ENCODE measurements around the gene SIRPD.
"Not testable (repeated sequence)": the region's sequence is repeated elsewhere in the genome, so short reads cannot be mapped to it uniquely, and the experiment has no call there.

SIRPD gene

GRCh38 chr20:1508574-1508973 lies 48.9 kb downstream of the SIRPD start:
- H3K9me3 ChIP-seq (ENCODE audit: control insufficient read depth, low read depth, low read length), result no peaks in the 10 kb centered on the region
- peaks cover 3% of the 10 kb centered on the region for H3K4me1 ChIP-seq (ENCODE audit: control insufficient read depth, low read depth, low read length)
- no peaks in the 10 kb centered on the region for H3K36me3 ChIP-seq (ENCODE audit: control insufficient read depth, low read depth, low read length)
- H3K27me3 ChIP-seq (ENCODE audit: control insufficient read depth, insufficient read depth, low read length), result no peaks in the 10 kb centered on the region
- no peak overlapping the region for H3K27ac ChIP-seq (ENCODE audit: low read length)
- no peak overlapping the region for H3K4me3 ChIP-seq (ENCODE audit: low read length)
- no peak overlapping the region for H3K9ac ChIP-seq (ENCODE audit: low read length)

GRCh38 chr20:1507276-1507675 lies 50.2 kb downstream of the SIRPD start:
- no peak overlapping the region for H3K9ac ChIP-seq (ENCODE audit: low read length)
- H3K4me1 ChIP-seq (ENCODE audit: control insufficient read depth, low read depth, low read length), result peaks cover 3% of the 10 kb centered on the region
- H3K27ac ChIP-seq (ENCODE audit: low read length), result no peak overlapping the region
- H3K4me3 ChIP-seq (ENCODE audit: low read length), result no peak overlapping the region
- no peaks in the 10 kb centered on the region for H3K9me3 ChIP-seq (ENCODE audit: control insufficient read depth, low read depth, low read length)
- no peaks in the 10 kb centered on the region for H3K36me3 ChIP-seq (ENCODE audit: control insufficient read depth, low read depth, low read length)
- H3K27me3 ChIP-seq (ENCODE audit: control insufficient read depth, insufficient read depth, low read length), result no peaks in the 10 kb centered on the region

- Histone ChIP-seq H3K4me3 (ENCODE audit: low read length) (no peak overlapping the region), H3K36me3 (ENCODE audit: control insufficient read depth, low read depth, low read length) (no peaks in the 10 kb centered on the region), H3K27ac (ENCODE audit: low read length) (no peak overlapping the region), H3K9ac (ENCODE audit: low read length) (no peak overlapping the region), H3K4me1 (ENCODE audit: control insufficient read depth, low read depth, low read length) (peaks cover 7% of the 10 kb centered on the region), H3K9me3 (ENCODE audit: control insufficient read depth, low read depth, low read length) (no peaks in the 10 kb centered on the region), H3K27me3 (ENCODE audit: control insufficient read depth, insufficient read depth, low read length) (no peaks in the 10 kb centered on the region)
These were observed 51.6 kb downstream of the SIRPD start for GRCh38 chr20:1505871-1506270.

GRCh38 chr20:1505361-1505760 lies 52.1 kb downstream of the SIRPD start:
- Histone ChIP-seq H3K9ac (ENCODE audit: low read length) (no peak overlapping the region), H3K9me3 (ENCODE audit: control insufficient read depth, low read depth, low read length) (no peaks in the 10 kb centered on the region), H3K4me3 (ENCODE audit: low read length) (no peak overlapping the region), H3K27ac (ENCODE audit: low read length) (no peak overlapping the region), H3K36me3 (ENCODE audit: control insufficient read depth, low read depth, low read length) (no peaks in the 10 kb centered on the region), H3K4me1 (ENCODE audit: control insufficient read depth, low read depth, low read length) (peaks cover 12% of the 10 kb centered on the region), H3K27me3 (ENCODE audit: control insufficient read depth, insufficient read depth, low read length) (no peaks in the 10 kb centered on the region)

- no peak overlapping the region for H3K9ac ChIP-seq (ENCODE audit: low read length)
These were observed 53.8 kb downstream of the SIRPD start for GRCh38 chr20:1503564-1504227.

GRCh38 chr20:1500496-1500895 lies 57.0 kb downstream of the SIRPD start:
- Histone ChIP-seq H3K36me3 (ENCODE audit: control insufficient read depth, low read depth, low read length) (no peaks in the 10 kb centered on the region), H3K27ac (ENCODE audit: low read length) (no peak overlapping the region), H3K27me3 (ENCODE audit: control insufficient read depth, insufficient read depth, low read length) (no peaks in the 10 kb centered on the region), H3K9ac (ENCODE audit: low read length) (no peak overlapping the region), H3K4me1 (ENCODE audit: control insufficient read depth, low read depth, low read length) (peaks cover 9% of the 10 kb centered on the region), H3K9me3 (ENCODE audit: control insufficient read depth, low read depth, low read length) (no peaks in the 10 kb centered on the region), H3K4me3 (ENCODE audit: low read length) (no peak overlapping the region)

More at GRCh38 chr20:1503564-1504227, 53.8 kb downstream of the SIRPD start:
- Histone ChIP-seq H3K4me1 (ENCODE audit: control insufficient read depth, low read depth, low read length) (peaks cover 12% of the 10 kb centered on the region), H3K9me3 (ENCODE audit: control insufficient read depth, low read depth, low read length) (no peaks in the 10 kb centered on the region), H3K27ac (ENCODE audit: low read length) (no peak overlapping the region), H3K27me3 (ENCODE audit: control insufficient read depth, insufficient read depth, low read length) (no peaks in the 10 kb centered on the region), H3K36me3 (ENCODE audit: control insufficient read depth, low read depth, low read length) (no peaks in the 10 kb centered on the region), H3K4me3 (ENCODE audit: low read length) (no peak overlapping the region)

GRCh38 chr20:1499528-1500420 lies 57.7 kb downstream of the SIRPD start:
- Histone ChIP-seq H3K36me3 (ENCODE audit: control insufficient read depth, low read depth, low read length) (no peaks in the 10 kb centered on the region), H3K27ac (ENCODE audit: low read length) (no peak overlapping the region), H3K27me3 (ENCODE audit: control insufficient read depth, insufficient read depth, low read length) (no peaks in the 10 kb centered on the region), H3K4me1 (ENCODE audit: control insufficient read depth, low read depth, low read length) (peaks cover 9% of the 10 kb centered on the region), H3K4me3 (ENCODE audit: low read length) (no peak overlapping the region), H3K9me3 (ENCODE audit: control insufficient read depth, low read depth, low read length) (no peaks in the 10 kb centered on the region), H3K9ac (ENCODE audit: low read length) (no peak overlapping the region)

- not testable (repeated sequence) for H3K4me1 ChIP-seq (ENCODE audit: control insufficient read depth, low read depth, low read length); H3K27ac ChIP-seq (ENCODE audit: low read length); H3K9me3 ChIP-seq (ENCODE audit: control insufficient read depth, low read depth, low read length); H3K4me3 ChIP-seq (ENCODE audit: low read length); H3K36me3 ChIP-seq (ENCODE audit: control insufficient read depth, low read depth, low read length); H3K9ac ChIP-seq (ENCODE audit: low read length); H3K27me3 ChIP-seq (ENCODE audit: control insufficient read depth, insufficient read depth, low read length)
These were observed 60.1 kb downstream of the SIRPD start for GRCh38 chr20:1497371-1497770.

GRCh38 chr20:1496930-1497329 lies 60.6 kb downstream of the SIRPD start:
- Histone ChIP-seq H3K4me3 (ENCODE audit: low read length) (no peak overlapping the region), H3K27ac (ENCODE audit: low read length) (no peak overlapping the region), H3K9ac (ENCODE audit: low read length) (no peak overlapping the region), H3K36me3 (ENCODE audit: control insufficient read depth, low read depth, low read length) (no peaks in the 10 kb centered on the region), H3K4me1 (ENCODE audit: control insufficient read depth, low read depth, low read length) (peaks cover 9% of the 10 kb centered on the region), H3K9me3 (ENCODE audit: control insufficient read depth, low read depth, low read length) (no peaks in the 10 kb centered on the region), H3K27me3 (ENCODE audit: control insufficient read depth, insufficient read depth, low read length) (no peaks in the 10 kb centered on the region)

DNA sequence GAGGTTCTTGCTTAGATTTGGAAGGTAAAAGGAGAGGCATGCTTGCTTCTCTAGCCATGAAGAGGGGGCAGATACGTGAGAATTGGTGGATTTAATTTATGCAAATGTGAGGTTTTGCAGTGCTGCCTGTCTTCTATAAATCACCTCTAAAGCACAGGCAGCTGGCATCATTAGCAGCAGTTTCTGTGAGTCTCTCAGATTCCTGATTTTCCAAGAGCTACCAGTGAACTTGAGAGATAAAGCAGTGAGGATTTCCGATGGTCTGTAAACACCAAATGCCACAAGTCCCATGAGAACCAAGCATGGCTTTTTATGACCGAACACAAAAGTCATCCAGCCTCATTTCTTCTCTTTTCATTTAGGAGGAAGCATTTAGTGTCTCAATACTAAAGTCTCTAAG lies 63.1 kb downstream of the SIRPD start:
- Histone ChIP-seq H3K4me1 (ENCODE audit: control insufficient read depth, low read depth, low read length) (no peaks in the 10 kb centered on the region), H3K9me3 (ENCODE audit: control insufficient read depth, low read depth, low read length) (no peaks in the 10 kb centered on the region), H3K27me3 (ENCODE audit: control insufficient read depth, insufficient read depth, low read length) (no peaks in the 10 kb centered on the region), H3K4me3 (ENCODE audit: low read length) (no peak overlapping the region), H3K36me3 (ENCODE audit: control insufficient read depth, low read depth, low read length) (no peaks in the 10 kb centered on the region), H3K27ac (ENCODE audit: low read length) (no peak overlapping the region), H3K9ac (ENCODE audit: low read length) (no peak overlapping the region)

DNA sequence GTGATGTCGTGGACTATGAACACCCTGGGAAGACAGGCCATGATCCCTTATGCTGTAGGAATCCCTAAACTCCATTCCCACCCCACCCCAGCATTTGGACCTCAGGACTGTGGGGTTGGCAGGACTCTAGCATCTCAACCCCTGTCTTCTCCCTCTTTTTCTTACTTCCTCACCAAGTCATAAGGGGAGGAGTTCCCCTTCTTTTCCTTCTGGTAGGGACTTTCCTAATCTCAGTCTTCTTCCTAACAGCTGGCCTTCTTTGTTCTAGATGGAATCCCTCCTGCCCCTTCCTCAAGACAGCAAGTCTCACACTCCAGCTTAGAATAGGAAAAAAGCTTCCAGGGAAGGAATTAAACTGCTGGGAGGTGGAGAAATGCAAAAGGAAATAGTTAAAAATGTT lies 64.0 kb downstream of the SIRPD start:
- Histone ChIP-seq H3K9me3 (ENCODE audit: control insufficient read depth, low read depth, low read length) (no peaks in the 10 kb centered on the region), H3K4me1 (ENCODE audit: control insufficient read depth, low read depth, low read length) (no peaks in the 10 kb centered on the region), H3K27me3 (ENCODE audit: control insufficient read depth, insufficient read depth, low read length) (no peaks in the 10 kb centered on the region), H3K36me3 (ENCODE audit: control insufficient read depth, low read depth, low read length) (no peaks in the 10 kb centered on the region), H3K4me3 (ENCODE audit: low read length) (no peak overlapping the region), H3K9ac (ENCODE audit: low read length) (no peak overlapping the region), H3K27ac (ENCODE audit: low read length) (no peak overlapping the region)

Data from iPS-18a (cell line).